H9 (cell line): ENCODE measurements around the gene ITPK1. TPM values are rescaled to one million over a fixed set of nuclear protein-coding genes. Genes with fewer than 3 reads are reported as not detected.

ENCODE experiments used
- DNase-seq: peaks from one replicate; pipeline ENCODE4 v3.0.0-alpha.2; 2017
- H2AFZ ChIP-seq: one replicate; pipeline ENCODE4 v1.6.1; 2013; ENCODE audit warnings: mild to moderate bottlenecking, low read length, control low read depth, moderate library complexity
- H2AK5ac ChIP-seq: 2 replicates; pipeline ENCODE4 v1.6.1; 2013; ENCODE audit warnings: low read length, control low read depth, mixed read lengths; ENCODE audit not compliant: insufficient read length
- H2BK120ac ChIP-seq: one replicate; pipeline ENCODE4 v1.6.1; 2013; ENCODE audit warnings: low read depth, mild to moderate bottlenecking, low read length, control low read depth, inconsistent platforms; ENCODE audit not compliant: poor library complexity, severe bottlenecking
- H2BK12ac ChIP-seq: 2 replicates; pipeline ENCODE4 v1.6.1; 2013; ENCODE audit warnings: low read length, control low read depth, mixed read lengths, low read depth; ENCODE audit not compliant: insufficient read length
- H2BK15ac ChIP-seq: 2 replicates; pipeline ENCODE4 v1.6.1; 2013; ENCODE audit warnings: low read depth, low read length, control low read depth
- H2BK20ac ChIP-seq: one replicate; pipeline ENCODE4 v1.6.1; 2013; ENCODE audit warnings: low read depth, mild to moderate bottlenecking, low read length, control low read depth, inconsistent platforms; ENCODE audit not compliant: poor library complexity, severe bottlenecking
- H2BK5ac ChIP-seq: 2 replicates; pipeline ENCODE4 v1.6.1; 2013; ENCODE audit warnings: low read length, control low read depth, mixed read lengths; ENCODE audit not compliant: insufficient read length
- H3K14ac ChIP-seq: 2 replicates; pipeline ENCODE4 v1.6.1; 2013; ENCODE audit warnings: low read length, control low read depth; ENCODE audit not compliant: insufficient read depth
- H3K18ac ChIP-seq: 2 replicates; pipeline ENCODE4 v1.6.1; 2013; ENCODE audit warnings: low read depth, mild to moderate bottlenecking, mixed read lengths, low read length, control low read depth; ENCODE audit not compliant: insufficient read length
- H3K23ac ChIP-seq: 2 replicates; pipeline ENCODE4 v1.6.1; 2013; ENCODE audit warnings: low read length, control low read depth, mixed read lengths, low read depth; ENCODE audit not compliant: insufficient read length
- H3K23me2 ChIP-seq: 2 replicates; pipeline ENCODE4 v1.6.1; 2013; ENCODE audit warnings: low read depth, mild to moderate bottlenecking, mixed read lengths, low read length, control low read depth; ENCODE audit not compliant: insufficient read length, poor library complexity, severe bottlenecking
- H3K27ac ChIP-seq: 2 replicates; pipeline ENCODE4 v1.5.1; 2013; ENCODE audit warnings: low read length, control low read depth, mixed read lengths, low read depth; ENCODE audit not compliant: insufficient read length
- H3K27me3 ChIP-seq: 2 replicates; pipeline ENCODE4 v1.6.1; 2013; ENCODE audit warnings: low read length, control low read depth, inconsistent platforms; ENCODE audit not compliant: insufficient read depth
- H3K4ac ChIP-seq: 2 replicates; pipeline ENCODE4 v1.6.1; 2013; ENCODE audit warnings: low read depth, mild to moderate bottlenecking, control low read depth, inconsistent platforms, low read length, moderate library complexity
- H3K4me1 ChIP-seq: 2 replicates; pipeline ENCODE4 v1.6.1; 2013; ENCODE audit warnings: low read length, control low read depth, inconsistent platforms; ENCODE audit not compliant: insufficient read depth
- H3K4me2 ChIP-seq: 2 replicates; pipeline ENCODE4 v1.6.1; 2013; ENCODE audit warnings: low read length, control low read depth, mixed read lengths; ENCODE audit not compliant: insufficient read length, insufficient read depth
- H3K56ac ChIP-seq: 2 replicates; pipeline ENCODE4 v1.6.1; 2013; ENCODE audit warnings: low read depth, mild to moderate bottlenecking, mixed read lengths, low read length, control low read depth; ENCODE audit not compliant: insufficient read length
- H3K79me1 ChIP-seq: 2 replicates; pipeline ENCODE4 v1.6.1; 2013; ENCODE audit warnings: low read depth, mild to moderate bottlenecking, moderate library complexity, low read length, control low read depth, inconsistent platforms; ENCODE audit not compliant: insufficient read depth, poor library complexity, severe bottlenecking
- H3K79me2 ChIP-seq: 2 replicates; pipeline ENCODE4 v1.6.1; 2013; ENCODE audit warnings: low read length, control low read depth, inconsistent platforms; ENCODE audit not compliant: insufficient read depth
- H3K9ac ChIP-seq: 2 replicates; pipeline ENCODE4 v1.6.1; 2013; ENCODE audit warnings: low read length, control low read depth, mixed read lengths; ENCODE audit not compliant: insufficient read length; ENCODE audit errors: extremely low read depth
- H3K9me3 ChIP-seq: one replicate; pipeline ENCODE4 v1.6.1; 2013; ENCODE audit warnings: low read depth, low read length, inconsistent platforms; ENCODE audit not compliant: control insufficient read depth
- H3T11ph ChIP-seq: one replicate; pipeline ENCODE4 v1.6.1; 2013; ENCODE audit warnings: mild to moderate bottlenecking, low read length, control low read depth, inconsistent platforms
- H4K20me1 ChIP-seq: one replicate; pipeline ENCODE4 v1.6.1; 2013; ENCODE audit not compliant: control insufficient read depth, insufficient read length, insufficient read depth
- H4K5ac ChIP-seq: 2 replicates; pipeline ENCODE4 v1.6.1; 2013; ENCODE audit warnings: low read depth, mild to moderate bottlenecking, mixed read lengths, low read length, control low read depth; ENCODE audit not compliant: insufficient read length
- H4K8ac ChIP-seq: replicated peaks from 2 replicates; pipeline ENCODE4 v1.6.1; 2013; ENCODE audit warnings: low read length, control low read depth, mixed read lengths, low read depth; ENCODE audit not compliant: insufficient read length
- H4K91ac ChIP-seq: 2 replicates; pipeline ENCODE4 v1.6.1; 2013; ENCODE audit warnings: low read depth, mild to moderate bottlenecking, moderate library complexity, mixed read lengths, low read length, control low read depth; ENCODE audit not compliant: insufficient read length
- H3K27ac Mint-ChIP-seq, 3 experiments: 2 replicates in 2 of 3; 3 replicates in 1 of 3; pipeline ENCODE4 v1.8.0; 2020 to 2021; ENCODE audit warnings: mixed read lengths in 3 of 3, mild to moderate bottlenecking in 1 of 3, moderate library complexity in 1 of 3
- H3K27me3 Mint-ChIP-seq: 2 replicates; pipeline ENCODE4 v1.8.0; 2021; ENCODE audit warnings: low read depth, mild to moderate bottlenecking, moderate library complexity, mixed read lengths
- H3K36me3 Mint-ChIP-seq, 3 experiments: 2 replicates in 2 of 3; 3 replicates in 1 of 3; pipeline ENCODE4 v1.8.0; 2020 to 2021; ENCODE audit warnings: low read depth in 3 of 3, mixed read lengths in 3 of 3; ENCODE audit not compliant: insufficient read depth in 1 of 3
- H3K4me1 Mint-ChIP-seq, 2 experiments: 2 replicates each; pipeline ENCODE4 v1.8.0; 2020; ENCODE audit warnings: mixed read lengths in 2 of 2
- H3K4me3 Mint-ChIP-seq, 2 experiments: 2 replicates in 1 of 2; 3 replicates in 1 of 2; pipeline ENCODE4 v1.8.0; 2020 to 2021; ENCODE audit warnings: mild to moderate bottlenecking in 2 of 2, mixed read lengths in 2 of 2, moderate library complexity in 1 of 2
- H3K9me3 Mint-ChIP-seq, 2 experiments: 2 replicates in 1 of 2; 3 replicates in 1 of 2; pipeline ENCODE4 v1.8.0; 2020; ENCODE audit warnings: mild to moderate bottlenecking in 2 of 2, mixed read lengths in 2 of 2, moderate library complexity in 1 of 2
- CTCF ChIP-seq: fragments of 200-600 bp; sonication (generic); conservative IDR thresholded peaks from 3 replicates; pipeline ENCODE4 v1.8.0; 2021; ENCODE audit warnings: antibody characterized with exemption, mild to moderate bottlenecking
- WGBS: extraction: QIAGEN DNeasy Blood & Tissue Kit; methylation state at CpG from one replicate; pipeline ENCODE4 v1.1.7; 2013; ENCODE audit warnings: missing lambda C conversion rate, low lambda C conversion rate, mixed read lengths; ENCODE audit not compliant: insufficient read length; ENCODE audit errors: extremely low coverage; 5-methylcytosine and 5-hydroxymethylcytosine counted together
- total RNA-seq: library from RNA; stranded (reverse); gene quantifications from 2 replicates; pipeline ENCODE4 v1.2.1, GENCODE V29; 2021

Gene ITPK1
- total RNA-seq, 1 experiment from 2014 or later: 92.7 TPM

- peaks cover 5% of the 10 kb centered on the region for H3K79me1 ChIP-seq
- H4K20me1 ChIP-seq: no peaks in the 10 kb centered on the region
- Mint-ChIP-seq H3K4me3 (no peak overlapping the region), H3K27me3 (no peaks in the 10 kb centered on the region; the same call in 1 of the 2 replicates), H3K9me3 (no peaks in the 10 kb centered on the region), H3K36me3 (no peaks in the 10 kb centered on the region; a peak in 3 of 7 replicates), H3K4me1 (peaks cover 21 to 35% of the 10 kb centered on the region in 2 experiments), H3K27ac (peak overlapping the region in 2 of 3 experiments; percentile 54 to 92; a peak in 2 of 7 replicates)
- H2BK120ac ChIP-seq: no peak overlapping the region
- no peak overlapping the region for H2BK12ac ChIP-seq
- no peak overlapping the region; the same call in 1 of the 2 replicates for H3K14ac ChIP-seq
- no peak overlapping the region for H3T11ph ChIP-seq
- no peak overlapping the region for H2BK5ac ChIP-seq
- no peak for TF ChIP-seq CTCF
- no peak overlapping the region for H3K18ac ChIP-seq
- H3K4me1 ChIP-seq: no peaks in the 10 kb centered on the region
- H4K91ac ChIP-seq: no peak overlapping the region
- WGBS: no CpG with 5 or more reads among the region's 15 CpGs
- no peaks in the 10 kb centered on the region for H3K23me2 ChIP-seq
- H4K8ac ChIP-seq: no peak overlapping the region
- no peaks in the 10 kb centered on the region for H3K27me3 ChIP-seq
- H3K9ac ChIP-seq: no peak overlapping the region
- no peak for DNase-seq
- H2AK5ac ChIP-seq: no peak overlapping the region
- H4K5ac ChIP-seq: no peak overlapping the region
- H3K79me2 ChIP-seq: no peaks in the 10 kb centered on the region
- H3K23ac ChIP-seq: no peak overlapping the region
- no peak overlapping the region for H3K56ac ChIP-seq
- H2BK15ac ChIP-seq: no peak overlapping the region
- no peak overlapping the region for H3K4ac ChIP-seq
- H2AFZ ChIP-seq: no peak overlapping the region
- H3K9me3 ChIP-seq: no peaks in the 10 kb centered on the region
- no peak overlapping the region for H3K4me2 ChIP-seq
- H2BK20ac ChIP-seq: no peak overlapping the region
- H3K27ac ChIP-seq: no peak overlapping the region
Observed at GRCh38 chr14:93007225-93007997, 108.3 kb downstream of the ITPK1 start.
